Activated CD4-positive, CD25-positive, alpha-beta regulatory T cell treated with anti-CD3 and anti-CD28 coated beads, Interleukin-2, amount 50 U/mL, for 72 hours (primary cell): Measurements from ENCODE around the gene PTPRN2.
"Not testable (repeated sequence)": the region's sequence is repeated elsewhere in the genome, so short reads cannot be mapped to it uniquely, and the experiment has no call there.

Experiments used
- DNase-seq: peaks from one replicate; pipeline ENCODE4 v3.0.0; 2021

Gene PTPRN2

DNA sequence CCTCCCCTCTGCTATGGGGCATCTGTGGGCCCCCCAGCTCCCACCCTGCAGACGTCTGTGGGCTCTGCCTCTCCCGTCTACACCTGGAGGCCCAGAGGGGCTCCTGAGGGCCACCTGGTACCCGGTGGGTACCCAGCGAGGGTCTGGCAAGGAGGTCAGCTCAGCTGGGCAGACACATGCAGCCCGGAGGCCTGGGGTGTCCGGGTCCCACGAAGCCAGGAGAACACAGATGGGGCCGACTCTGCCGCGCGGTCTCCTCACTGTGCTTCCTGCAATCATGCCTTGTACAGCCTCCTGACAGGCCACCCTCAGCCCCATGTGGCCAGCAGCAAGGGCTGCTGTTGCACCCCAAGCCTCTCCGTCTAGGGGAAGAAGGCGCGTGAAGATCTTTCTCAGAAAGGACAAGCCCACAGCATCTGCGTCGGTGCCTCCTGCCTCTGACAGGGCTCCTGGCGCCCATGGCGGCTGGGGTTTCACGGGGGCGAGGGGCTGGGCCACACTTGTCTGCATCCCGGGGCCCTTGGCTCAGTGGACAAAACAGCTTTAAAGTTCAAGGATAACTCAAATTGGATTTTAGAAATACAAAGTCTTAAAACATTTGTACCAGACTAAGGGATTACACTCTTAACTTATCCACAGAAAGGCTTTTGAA is 859.5 kb downstream of the PTPRN2 start:
- no peak for DNase-seq

GRCh38 chr7:157726764-157727163 is 860.9 kb downstream of the PTPRN2 start:
- no peak for DNase-seq

- DNase-seq, result not testable (repeated sequence)
These were observed 862.3 kb downstream of the PTPRN2 start for GRCh38 chr7:157725312-157725711.

DNA sequence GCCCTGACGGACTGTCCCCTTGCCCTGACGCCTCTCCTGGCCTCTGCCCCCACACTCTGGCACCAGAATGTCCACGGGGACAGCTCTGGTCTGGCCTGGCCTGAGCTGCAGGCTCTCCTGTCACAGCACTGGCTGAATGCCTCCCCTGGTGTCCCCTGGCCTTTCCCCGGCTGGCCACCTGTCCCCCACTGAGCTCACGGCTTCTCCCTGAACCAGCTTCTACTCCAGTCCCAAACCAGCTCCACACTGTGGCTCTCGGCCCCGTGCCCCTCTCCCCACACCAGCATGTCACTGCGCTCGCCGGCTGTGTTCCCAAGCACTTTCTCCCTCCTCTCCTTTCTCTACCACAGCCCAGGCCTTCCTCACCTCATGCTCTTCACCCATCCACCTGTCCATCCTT is 864.4 kb downstream of the PTPRN2 start:
- no peak for DNase-seq

DNA sequence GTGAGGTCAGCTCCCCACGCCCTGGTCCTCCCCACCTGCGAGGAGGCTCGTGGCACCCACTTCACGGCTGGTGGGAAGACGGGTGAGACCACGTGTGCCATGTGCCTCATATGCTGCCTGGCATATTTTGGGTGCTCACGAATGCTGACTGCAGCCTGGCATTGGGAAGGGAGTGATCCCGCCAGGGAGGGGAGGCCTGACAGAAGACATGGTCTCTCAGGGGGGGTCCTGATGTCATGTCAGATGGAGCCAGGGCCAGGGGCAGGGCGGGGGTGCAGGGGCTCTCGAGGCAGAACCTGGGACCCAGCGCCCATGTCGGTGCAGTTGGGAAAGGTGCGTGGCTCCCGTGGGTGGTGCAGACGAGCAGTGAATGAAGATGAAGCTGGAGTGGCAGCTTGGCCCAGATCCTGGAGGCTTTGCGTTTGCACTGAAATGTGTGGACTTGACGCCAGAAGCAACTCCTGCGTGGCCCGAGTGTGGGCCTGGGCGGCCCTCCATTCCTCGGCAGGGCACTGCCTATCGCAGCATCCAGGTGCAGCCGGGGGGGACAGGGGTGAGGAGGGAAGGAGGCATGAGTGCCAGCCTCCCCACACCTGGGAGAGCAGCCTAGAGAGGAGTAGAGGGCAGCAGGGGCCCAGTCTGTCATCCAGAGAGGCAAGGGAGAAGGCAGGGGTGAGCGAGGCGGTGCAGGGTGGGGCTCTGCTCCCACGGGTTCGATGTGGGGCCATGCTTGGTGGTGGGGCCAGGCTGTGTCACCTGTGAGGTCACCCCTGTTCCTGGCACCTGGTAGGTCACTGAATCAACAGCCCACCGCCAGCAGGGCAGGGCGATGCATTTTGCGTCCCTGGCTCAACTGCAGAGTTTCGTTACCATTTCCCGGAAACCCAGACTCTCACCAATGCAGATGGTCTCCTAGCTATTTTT is 865.2 kb downstream of the PTPRN2 start:
- peak; percentile 21 for DNase-seq

DNA sequence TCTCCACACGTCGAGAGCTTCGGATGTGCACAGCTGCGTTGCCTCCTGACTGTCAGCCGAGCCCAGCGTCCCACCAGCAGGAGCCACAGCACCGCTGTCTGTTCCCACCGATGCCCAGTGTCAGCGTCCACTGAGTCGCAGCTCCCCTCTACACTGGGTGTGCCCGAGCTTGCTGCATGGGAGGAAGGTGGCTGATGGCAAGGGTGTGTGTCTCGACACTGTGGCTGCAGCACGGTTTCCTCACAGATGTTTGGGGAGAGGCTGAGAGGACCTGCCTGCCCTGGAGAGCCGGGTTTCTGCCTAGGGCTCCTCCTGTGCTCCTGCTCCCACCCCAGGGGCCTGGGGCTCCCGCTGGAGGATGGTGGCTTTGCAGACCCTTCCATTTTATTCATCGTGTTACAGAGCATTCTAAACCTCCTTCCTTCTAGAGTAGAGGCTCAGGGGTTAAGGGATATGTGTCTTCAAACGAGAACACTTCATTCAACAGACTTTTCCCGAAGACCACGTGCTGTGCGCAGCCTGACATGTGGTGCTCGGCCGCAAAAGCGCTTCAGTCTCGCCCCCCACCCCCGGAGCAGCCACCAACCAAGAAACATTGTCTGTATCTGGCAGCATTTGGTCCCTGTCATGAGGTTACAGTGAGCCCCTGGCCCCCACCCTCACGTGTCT is 866.0 kb downstream of the PTPRN2 start:
- DNase-seq, result peak; percentile 21

DNA sequence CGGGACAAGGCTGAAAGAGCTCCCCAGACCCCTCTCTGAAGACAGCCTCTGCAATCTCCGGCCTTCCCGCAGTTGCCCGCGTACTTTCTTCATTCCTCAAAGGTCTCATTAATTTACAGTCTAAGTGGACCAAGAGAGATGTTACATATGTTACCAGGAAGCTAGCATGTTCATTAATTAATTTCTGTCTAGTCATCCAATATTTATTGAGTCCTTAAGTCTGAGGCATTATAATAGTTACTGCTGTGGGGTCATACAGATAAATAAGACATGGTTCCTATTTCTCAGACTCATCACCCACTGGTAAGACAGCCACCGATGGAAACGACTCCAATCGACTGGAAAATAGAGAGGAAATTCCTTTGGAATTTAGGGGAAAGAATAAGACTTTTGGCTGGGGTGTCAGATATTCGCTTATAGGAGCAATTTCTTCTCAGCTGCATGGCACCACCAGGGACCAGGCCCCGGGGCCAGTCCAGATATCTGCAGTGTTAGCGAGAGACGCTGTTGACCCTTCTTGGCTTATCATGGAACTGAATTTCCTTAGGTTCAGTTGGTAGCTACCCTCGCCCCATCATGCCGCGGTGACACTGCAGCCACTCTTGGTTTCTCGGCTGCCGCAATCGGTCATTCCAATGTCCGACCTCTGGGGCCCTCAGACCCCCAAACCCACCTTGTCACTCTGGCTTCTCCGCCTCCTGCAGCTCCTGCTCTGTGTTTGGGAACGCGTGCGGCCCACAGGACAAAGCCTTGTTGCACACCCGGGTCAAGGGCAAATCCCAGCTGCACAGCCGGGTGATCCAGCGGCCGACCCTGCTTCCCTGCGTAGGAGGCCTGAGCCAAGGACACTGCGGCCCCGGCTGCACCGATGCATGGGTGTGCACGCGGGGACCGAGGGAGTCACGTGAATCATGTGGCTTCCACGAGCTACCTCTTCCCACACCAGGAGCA is 867.6 kb downstream of the PTPRN2 start:
- DNase-seq, result peak; percentile 21

GRCh38 chr7:157719008-157719682 is 868.5 kb downstream of the PTPRN2 start:
- peak; percentile 26 for DNase-seq

DNA sequence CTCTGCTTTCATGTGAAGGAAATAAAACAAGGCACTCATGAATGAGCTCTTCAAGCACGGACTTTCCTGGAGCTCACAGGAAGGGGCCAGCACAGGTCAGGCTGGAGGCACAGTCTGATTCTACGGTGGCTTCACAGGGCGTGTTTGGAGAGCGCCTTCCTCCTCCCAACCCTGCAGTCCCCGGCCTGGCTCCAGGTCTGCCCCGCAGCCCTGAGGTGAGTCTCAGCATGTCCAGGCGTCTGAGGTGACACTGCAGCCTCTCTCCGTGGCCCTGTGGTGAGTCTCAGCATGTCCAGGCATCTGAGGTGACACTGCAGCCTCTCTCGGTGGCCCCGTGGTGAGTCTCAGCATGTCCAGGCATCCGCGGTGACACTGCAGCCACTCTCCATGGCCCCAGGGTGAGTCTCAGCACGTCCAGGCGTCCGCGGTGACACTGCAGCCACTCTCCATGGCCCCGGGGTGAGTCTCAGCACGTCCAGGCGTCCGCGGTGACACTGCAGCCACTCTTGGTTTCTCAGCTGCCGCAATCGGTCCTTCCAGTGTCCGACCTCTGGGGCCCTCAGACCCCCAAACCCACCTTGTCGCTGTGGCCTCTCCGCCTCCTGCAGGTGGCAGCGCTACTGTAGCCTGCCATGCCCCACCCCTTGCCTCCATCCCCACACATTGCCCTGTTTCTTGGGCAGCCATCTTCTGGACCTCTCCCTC is 869.2 kb downstream of the PTPRN2 start:
- DNase-seq, result peak; percentile 11

- DNase-seq, result peak; percentile 18
These were observed 870.1 kb downstream of the PTPRN2 start for GRCh38 chr7:157717211-157718174.

GRCh38 chr7:157715938-157716280 is 871.7 kb downstream of the PTPRN2 start:
- peak; percentile 9 for DNase-seq

DNA sequence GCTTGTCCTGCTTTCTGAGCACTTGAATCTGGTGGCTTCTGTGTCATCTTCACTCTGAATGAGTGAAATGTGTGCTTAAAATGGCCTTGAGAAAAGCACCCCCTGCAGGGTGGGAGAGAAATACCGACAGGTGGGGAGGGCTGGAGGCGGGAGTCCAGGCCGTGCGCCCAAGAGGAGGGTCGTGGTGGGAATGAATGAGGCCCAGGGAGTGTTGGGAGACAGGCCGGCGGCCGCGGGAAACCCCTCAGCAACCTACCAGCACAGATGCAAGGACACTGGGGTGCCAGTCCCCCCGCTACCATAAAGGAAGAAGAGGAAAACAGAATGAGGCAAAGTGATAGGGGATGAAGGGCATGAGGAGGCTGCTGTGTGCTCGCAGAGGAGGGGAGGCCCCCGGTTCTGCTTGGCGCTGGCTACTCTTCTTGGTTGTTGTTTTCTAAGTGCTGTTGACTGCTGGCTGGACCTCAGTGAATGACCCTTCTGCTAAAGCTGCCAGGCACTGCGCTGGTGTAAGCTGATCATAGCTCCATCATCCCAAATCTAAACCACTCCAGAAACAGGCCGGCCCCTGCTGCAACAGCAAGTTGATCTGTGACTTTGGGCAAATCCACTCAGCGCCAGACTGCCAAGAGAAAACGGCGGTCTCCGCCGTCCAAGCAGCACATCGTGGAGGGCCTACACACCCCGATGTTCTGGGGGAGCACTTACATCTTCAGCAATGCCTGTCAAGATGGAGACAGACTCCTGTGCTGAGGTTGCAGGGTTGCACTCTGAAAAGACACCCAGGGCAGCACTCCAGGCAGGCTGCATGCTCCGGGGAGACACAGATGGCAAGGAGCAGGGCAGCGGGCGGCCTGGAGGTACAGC is 872.3 kb downstream of the PTPRN2 start:
- DNase-seq, result peak; percentile 9

GRCh38 chr7:157714166-157715070 is 873.2 kb downstream of the PTPRN2 start:
- DNase-seq, result peak; percentile 8

- DNase-seq, result no peak
These were observed 874.0 kb downstream of the PTPRN2 start for GRCh38 chr7:157713591-157713990.

DNA sequence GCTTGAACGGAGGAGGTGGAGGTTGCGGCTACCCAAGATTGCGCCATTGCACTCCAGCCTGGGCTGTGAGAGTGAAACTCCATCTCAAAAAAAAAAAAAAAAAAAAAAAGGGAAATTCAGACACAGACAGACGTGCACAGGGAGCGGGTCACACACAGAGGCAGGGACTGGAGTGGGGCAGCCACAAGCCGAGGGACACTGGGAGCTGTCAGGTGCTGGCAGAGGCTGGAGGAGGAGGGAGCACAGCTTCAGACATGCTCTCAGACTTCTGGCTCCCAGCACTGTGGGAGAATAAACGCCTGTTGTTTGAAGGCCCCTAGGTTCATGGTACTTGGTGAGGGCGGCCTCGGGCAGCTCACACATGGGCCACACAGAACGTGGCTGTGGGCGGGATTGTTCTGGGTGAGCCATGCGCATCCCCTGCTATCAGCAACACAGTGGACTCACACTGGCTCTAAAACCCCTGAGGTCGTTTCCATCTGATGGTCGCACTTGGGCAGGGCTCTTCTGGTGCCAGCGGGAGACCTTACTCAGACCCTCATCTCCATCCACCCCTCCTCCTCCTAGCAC is 874.9 kb downstream of the PTPRN2 start:
- peak; percentile 15 for DNase-seq

- peak; percentile 12 for DNase-seq
These were observed 876.2 kb downstream of the PTPRN2 start for GRCh38 chr7:157711353-157711888.

DNA sequence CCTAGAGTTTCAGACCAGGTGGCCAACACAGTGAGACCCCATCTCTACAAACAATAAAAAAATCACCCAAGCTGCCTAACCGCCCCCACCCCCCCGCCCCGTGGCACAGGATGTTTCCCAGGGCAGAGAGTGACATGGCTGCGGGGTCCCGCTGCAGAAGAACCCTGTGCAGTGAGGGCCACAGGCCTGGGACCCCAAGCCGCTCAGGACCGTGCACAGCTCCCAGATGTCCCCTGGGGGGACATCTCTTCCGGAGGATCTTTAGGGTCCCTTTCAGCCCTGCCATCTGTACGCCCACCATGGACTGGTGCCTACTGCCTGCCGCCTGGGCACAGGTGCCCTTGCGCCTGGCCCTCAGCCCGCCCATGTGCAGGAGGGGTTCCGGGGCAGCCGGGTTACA is 877.2 kb downstream of the PTPRN2 start:
- no peak for DNase-seq
